Breast epithelium (tissue), 3 donors: Measurements from ENCODE around the gene S100P.

Experiments used
- POLR2A ChIP-seq: fragments of 450-650 bp; IDR thresholded peaks from one replicate; pipeline ENCODE4 v1.6.1; 2016; ENCODE audit warnings: antibody characterized with exemption, mild to moderate bottlenecking, moderate library complexity
- TF ChIP-seq, protein P1 (sequence below), 3 donors: fragments of 450-650 bp; IDR thresholded peaks; one replicate each; pipeline ENCODE4 v1.5.1; 2016 to 2017; ENCODE audit warnings: antibody characterized with exemption in 3 of 3, mild to moderate bottlenecking in 3 of 3, moderate library complexity in 3 of 3

DNA sequence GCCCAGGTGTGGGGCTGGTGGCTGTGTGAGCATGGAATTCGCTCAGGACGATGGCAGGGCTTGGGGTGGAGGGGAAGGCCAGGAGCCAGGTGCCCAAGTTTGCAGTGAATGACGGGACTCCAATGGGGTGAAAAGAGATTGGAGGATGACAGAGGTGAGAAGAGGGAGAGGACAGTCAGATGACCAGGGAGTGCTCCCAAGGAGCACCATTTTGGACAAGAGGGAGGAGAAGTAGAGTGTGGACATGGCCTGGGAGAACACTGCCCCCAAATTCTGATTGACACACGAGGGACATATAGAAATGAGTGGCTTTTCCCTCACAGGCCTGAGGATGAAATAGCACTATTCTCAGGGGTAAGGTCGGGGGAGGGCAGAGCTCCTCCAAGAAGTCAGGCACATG is 46.5 kb upstream of the S100P start:
- TF ChIP-seq, protein P1, sequence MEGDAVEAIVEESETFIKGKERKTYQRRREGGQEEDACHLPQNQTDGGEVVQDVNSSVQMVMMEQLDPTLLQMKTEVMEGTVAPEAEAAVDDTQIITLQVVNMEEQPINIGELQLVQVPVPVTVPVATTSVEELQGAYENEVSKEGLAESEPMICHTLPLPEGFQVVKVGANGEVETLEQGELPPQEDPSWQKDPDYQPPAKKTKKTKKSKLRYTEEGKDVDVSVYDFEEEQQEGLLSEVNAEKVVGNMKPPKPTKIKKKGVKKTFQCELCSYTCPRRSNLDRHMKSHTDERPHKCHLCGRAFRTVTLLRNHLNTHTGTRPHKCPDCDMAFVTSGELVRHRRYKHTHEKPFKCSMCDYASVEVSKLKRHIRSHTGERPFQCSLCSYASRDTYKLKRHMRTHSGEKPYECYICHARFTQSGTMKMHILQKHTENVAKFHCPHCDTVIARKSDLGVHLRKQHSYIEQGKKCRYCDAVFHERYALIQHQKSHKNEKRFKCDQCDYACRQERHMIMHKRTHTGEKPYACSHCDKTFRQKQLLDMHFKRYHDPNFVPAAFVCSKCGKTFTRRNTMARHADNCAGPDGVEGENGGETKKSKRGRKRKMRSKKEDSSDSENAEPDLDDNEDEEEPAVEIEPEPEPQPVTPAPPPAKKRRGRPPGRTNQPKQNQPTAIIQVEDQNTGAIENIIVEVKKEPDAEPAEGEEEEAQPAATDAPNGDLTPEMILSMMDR (IDR thresholded peaks at IDR 0.05) = no peak
- no peak for TF ChIP-seq POLR2A
